ENCODE data around the gene GSC2. TPM values are rescaled to one million over a fixed set of nuclear protein-coding genes. Genes with fewer than 3 reads are reported as not detected.

The GSC2 gene
- total and polyA plus RNA-seq, 2 of the 4 experiments (the other 2 are of a cell fraction): not detected

DNA sequence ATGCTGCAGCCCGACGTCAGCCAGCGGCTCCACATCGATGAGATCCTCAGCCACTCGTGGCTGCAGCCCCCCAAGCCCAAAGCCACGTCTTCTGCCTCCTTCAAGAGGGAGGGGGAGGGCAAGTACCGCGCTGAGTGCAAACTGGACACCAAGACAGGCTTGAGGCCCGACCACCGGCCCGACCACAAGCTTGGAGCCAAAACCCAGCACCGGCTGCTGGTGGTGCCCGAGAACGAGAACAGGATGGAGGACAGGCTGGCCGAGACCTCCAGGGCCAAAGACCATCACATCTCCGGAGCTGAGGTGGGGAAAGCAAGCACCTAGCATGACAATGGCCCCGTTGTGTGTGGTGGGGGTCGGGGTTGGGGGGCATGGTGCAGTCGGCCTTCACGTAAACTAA is 17.9 kb downstream of the GSC2 start:
- Histone ChIP-seq H4K8ac (ENCODE audit: low read depth in 2 of 2, low read length in 2 of 2) (no peak overlapping the region), H3K23ac (ENCODE audit: low read depth, low read length) (no peak overlapping the region), H4K91ac (ENCODE audit: insufficient read depth, low read depth, low read length) (no peak overlapping the region), H2BK5ac (ENCODE audit: low read depth, low read length, poor library complexity, severe bottlenecking) (no peak overlapping the region), H2BK15ac (ENCODE audit: low read depth, low read length) (no peak overlapping the region), H3K4me1 (ENCODE audit: control insufficient read depth, insufficient read depth, low read length) (no peaks in the 10 kb centered on the region), H3K4ac (ENCODE audit: low read depth, low read length) (no peak overlapping the region), H4K5ac (ENCODE audit: low read depth, low read length) (no peak overlapping the region), H3K18ac (ENCODE audit: low read depth, low read length) (no peak overlapping the region), H3K79me1 (ENCODE audit: low read depth in 1 of 2, low read length in 2 of 2) (no peaks in the 10 kb centered on the region), H3K36me3 (ENCODE audit: control insufficient read depth, insufficient read depth, low read length) (peaks cover 46% of the 10 kb centered on the region), H3K9me3 (ENCODE audit: control insufficient read depth, insufficient read depth, low read length) (no peaks in the 10 kb centered on the region), H3K9me1 (ENCODE audit: insufficient read depth, low read length) (peaks cover 3% of the 10 kb centered on the region; the same call in 1 of the 2 replicates), H3K27ac (ENCODE audit: insufficient read depth, low read length) (no peak overlapping the region), H3K27me3 (ENCODE audit: control insufficient read depth, insufficient read depth, low read length) (no peaks in the 10 kb centered on the region), H3K4me3 (ENCODE audit: insufficient read depth, low read depth, low read length) (no peak overlapping the region), H3K56ac (ENCODE audit: extremely low read depth, insufficient read depth, low read length) (no peak overlapping the region), H2AFZ (replicated peaks; ENCODE audit: low read length, poor library complexity) (no peak overlapping the region), H2AK5ac (ENCODE audit: low read depth, low read length) (no peak overlapping the region), H3K14ac (replicated peaks; ENCODE audit: low read depth, low read length) (no peak overlapping the region), H3K9ac (ENCODE audit: low read depth, low read length) (no peak overlapping the region), H4K20me1 (ENCODE audit: insufficient read depth, low read length) (no peaks in the 10 kb centered on the region), H2AK9ac (replicated peaks; ENCODE audit: low read depth, low read length, poor library complexity) (no peak overlapping the region), H2BK120ac (ENCODE audit: low read depth, low read length) (no peak overlapping the region), H3K4me2 (ENCODE audit: low read depth, low read length) (no peak overlapping the region), H2BK20ac (ENCODE audit: low read depth, low read length) (no peak overlapping the region)
- dilution Hi-C loops (cut with HindIII; ENCODE audit: low sequenced_read_pairs, unreplicated experiment) (no loop called here), intact Hi-C loops (cut with micrococcal nuclease) (no loop called here), in situ Hi-C loops (cut with MboI; ENCODE audit: low sequenced_read_pairs) (no loop called here)
- 89% methylated on average over 12 of the region's 20 CpGs; no CpG with 5 or more reads in 1 of the 2 experiments for WGBS, 2 experiments (ENCODE audit: extremely low coverage in 2 of 2, insufficient read length in 1 of 2)
- ATAC-seq (ENCODE audit: low read depth): no peak
- CTCF ChIA-PET: no interaction called here
- POLR2A ChIA-PET (ENCODE audit: unreplicated experiment): no interaction called here
- TF ChIP-seq POLR2A (IDR thresholded peaks at IDR 0.05; ENCODE audit: low read depth, low read length): no peak
- TF ChIP-seq MXI1 (IDR thresholded peaks at IDR 0.05; ENCODE audit: borderline replicate concordance, low read depth, low read length): no peak
- no peak for TF ChIP-seq RCOR1 (IDR thresholded peaks at IDR 0.05; ENCODE audit: insufficient replicate concordance, low read length)
- TF ChIP-seq MAZ (IDR thresholded peaks at IDR 0.05; ENCODE audit: borderline replicate concordance, low read depth, low read length): no peak
- TF ChIP-seq RAD21 (IDR thresholded peaks at IDR 0.05; ENCODE audit: low read length): no peak
- TF ChIP-seq FOS (IDR thresholded peaks at IDR 0.05; ENCODE audit: low read depth, low read length): no peak
- no peak for TF ChIP-seq NFE2L2 (IDR thresholded peaks at IDR 0.05; ENCODE audit: low read depth, low read length)
- TF ChIP-seq RFX5 (IDR thresholded peaks at IDR 0.05; ENCODE audit: low read depth, low read length): no peak
- TF ChIP-seq CEBPB (IDR thresholded peaks at IDR 0.05; ENCODE audit: low read depth, low read length): no peak
- TF ChIP-seq BHLHE40 (IDR thresholded peaks at IDR 0.05; ENCODE audit: low read depth, low read length): no peak
- TF ChIP-seq, protein P1, sequence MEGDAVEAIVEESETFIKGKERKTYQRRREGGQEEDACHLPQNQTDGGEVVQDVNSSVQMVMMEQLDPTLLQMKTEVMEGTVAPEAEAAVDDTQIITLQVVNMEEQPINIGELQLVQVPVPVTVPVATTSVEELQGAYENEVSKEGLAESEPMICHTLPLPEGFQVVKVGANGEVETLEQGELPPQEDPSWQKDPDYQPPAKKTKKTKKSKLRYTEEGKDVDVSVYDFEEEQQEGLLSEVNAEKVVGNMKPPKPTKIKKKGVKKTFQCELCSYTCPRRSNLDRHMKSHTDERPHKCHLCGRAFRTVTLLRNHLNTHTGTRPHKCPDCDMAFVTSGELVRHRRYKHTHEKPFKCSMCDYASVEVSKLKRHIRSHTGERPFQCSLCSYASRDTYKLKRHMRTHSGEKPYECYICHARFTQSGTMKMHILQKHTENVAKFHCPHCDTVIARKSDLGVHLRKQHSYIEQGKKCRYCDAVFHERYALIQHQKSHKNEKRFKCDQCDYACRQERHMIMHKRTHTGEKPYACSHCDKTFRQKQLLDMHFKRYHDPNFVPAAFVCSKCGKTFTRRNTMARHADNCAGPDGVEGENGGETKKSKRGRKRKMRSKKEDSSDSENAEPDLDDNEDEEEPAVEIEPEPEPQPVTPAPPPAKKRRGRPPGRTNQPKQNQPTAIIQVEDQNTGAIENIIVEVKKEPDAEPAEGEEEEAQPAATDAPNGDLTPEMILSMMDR (conservative IDR thresholded peaks at IDR 0.05; ENCODE audit: low read depth, low read length): no peak
- no peak for TF ChIP-seq ELK1 (IDR thresholded peaks at IDR 0.05; ENCODE audit: borderline replicate concordance, low read depth, low read length)
- TF ChIP-seq SMC3 (IDR thresholded peaks at IDR 0.05; ENCODE audit: low read depth, low read length): no peak
- no peak for TF ChIP-seq CHD1 (IDR thresholded peaks at IDR 0.05; ENCODE audit: low read depth, low read length)
- TF ChIP-seq MAFK (IDR thresholded peaks at IDR 0.05; ENCODE audit: low read depth, low read length): no peak
- no peak for TF ChIP-seq USF2 (IDR thresholded peaks at IDR 0.05; ENCODE audit: low read depth, low read length)
- DNase-seq: no peak
- no TSS peak for BruUV-seq (replicated peaks)

Data from IMR-90 (cell line).